CD4-positive, alpha-beta T cell treated with Interleukin-21 for 1 hour (primary cell): ENCODE data around the gene CNFN.
A peak's percentile ranks its signal among the peaks of the same experiment; 100 is the strongest.

Experiments used
- DNase-seq: peaks from one replicate; pipeline ENCODE4 v3.0.0-alpha.2; 2020

Gene CNFN

GRCh38 chr19:42407816-42408175 is 17.7 kb upstream of the CNFN start:
- DNase-seq = no peak

DNA sequence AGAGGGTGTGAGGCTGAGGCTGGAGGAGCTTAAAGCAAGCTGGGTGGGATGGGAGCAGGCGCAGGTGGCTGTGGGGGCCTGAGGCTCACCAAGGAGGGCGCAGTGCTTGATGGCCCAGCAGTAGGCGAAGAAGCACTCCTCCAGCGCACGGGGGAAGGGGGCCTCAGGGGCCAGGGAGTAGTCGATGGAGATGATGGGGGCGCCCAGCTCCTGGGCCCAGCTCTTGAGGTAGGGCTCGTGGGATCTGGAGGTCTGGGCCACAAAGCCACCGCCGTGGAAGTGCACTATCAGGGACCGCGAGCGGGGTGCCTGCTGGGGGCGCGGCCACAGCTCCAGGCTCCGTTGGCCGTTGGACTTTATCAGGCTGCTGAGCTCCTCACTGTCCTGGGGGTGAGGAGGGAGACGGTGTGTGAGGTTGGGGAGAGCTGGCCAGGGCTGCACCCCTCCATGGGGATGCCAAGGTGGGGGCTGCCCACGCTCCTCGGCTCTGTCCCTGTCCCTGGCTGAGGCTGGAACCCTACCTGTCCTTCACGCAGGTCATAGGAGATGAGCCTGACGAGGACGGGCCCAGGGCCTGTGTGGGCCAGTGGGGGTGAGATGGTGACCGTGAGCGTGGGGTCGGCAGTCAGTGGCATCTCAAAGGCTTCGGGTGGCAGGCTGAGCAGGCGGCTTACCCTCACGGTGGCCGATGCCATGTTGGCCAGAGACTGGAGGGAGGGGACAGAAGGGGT is 17.2 kb upstream of the CNFN start:
- no peak for DNase-seq

GRCh38 chr19:42406111-42406510 is 16.0 kb upstream of the CNFN start:
- no peak for DNase-seq

DNA sequence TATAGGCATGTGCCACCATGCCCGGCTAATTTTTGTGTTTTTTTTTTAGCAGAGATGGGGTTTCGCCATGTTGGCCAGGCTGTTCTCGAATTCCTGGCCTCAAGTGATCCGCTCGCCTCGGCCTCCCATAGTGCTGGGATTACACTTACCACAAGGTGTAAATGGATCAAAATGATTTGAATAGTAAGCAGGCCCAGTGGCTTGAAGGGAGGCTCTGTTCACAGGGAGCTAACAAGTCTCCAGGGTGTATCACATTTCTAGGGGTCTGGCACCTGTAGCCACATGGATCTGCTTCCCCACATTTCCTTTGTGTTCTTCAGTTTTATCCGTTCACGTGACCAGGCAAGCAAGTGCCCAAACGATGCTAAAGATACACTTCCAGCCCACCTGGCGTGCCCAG is 13.5 kb upstream of the CNFN start:
- DNase-seq = no peak

DNA sequence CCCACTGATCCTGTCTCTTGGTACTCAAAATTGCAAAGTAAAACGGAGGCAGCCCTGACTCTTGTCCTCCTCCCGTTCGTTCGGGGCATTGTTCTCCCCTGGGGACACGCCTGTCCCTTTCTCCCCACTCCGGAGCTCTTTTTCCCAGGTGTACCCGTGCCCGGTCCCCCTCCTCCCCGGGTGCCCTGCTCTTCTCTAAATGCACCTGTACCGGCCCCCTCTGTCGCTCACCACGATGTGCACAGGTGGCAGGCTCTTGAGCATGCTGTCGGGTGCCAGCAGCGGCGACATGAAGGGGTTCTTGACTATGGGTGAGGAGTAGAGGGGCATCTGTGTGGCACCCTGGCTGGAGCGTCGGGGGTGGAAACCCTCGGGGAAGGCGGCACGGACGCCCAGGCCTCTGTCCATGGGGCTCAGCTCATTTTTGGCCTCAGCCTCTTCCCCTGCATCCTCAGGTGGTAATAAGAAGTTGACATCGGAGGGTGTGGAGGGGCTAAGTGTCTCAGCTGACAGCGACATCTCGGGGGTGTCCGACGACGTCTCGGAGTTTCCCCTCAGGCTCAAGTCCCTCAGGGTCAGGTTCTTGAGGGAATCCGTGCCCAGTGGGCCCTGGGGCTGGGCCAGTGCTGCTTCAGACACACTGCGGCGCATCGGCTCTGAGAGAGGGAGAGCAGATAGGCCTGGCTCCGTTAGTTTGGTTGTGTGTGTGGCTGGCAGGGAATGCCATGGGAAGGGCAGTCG is 12.4 kb upstream of the CNFN start:
- DNase-seq = no peak

GRCh38 chr19:42401365-42402303 is 11.5 kb upstream of the CNFN start:
- peak; percentile 75 for DNase-seq

DNA sequence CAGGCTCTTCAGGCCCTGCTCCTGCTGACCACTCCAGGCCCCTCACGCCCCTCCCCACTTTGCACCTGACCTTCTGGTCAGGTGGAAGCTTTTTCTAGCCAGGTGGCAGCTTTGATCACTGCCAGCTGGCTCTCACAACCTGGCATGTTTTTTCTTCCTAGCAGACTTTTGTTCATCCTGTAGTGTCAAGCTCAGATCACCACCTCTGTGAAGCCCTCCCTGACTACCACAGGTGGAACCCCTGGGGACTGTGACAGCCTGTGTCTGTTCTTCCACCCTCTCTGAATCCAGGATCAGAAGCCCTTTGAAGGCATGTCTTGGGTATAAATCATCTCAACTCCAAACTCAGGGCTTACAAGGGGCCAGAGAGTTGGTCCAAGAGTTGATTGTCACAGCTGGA is 10.3 kb upstream of the CNFN start:
- no peak for DNase-seq

DNA sequence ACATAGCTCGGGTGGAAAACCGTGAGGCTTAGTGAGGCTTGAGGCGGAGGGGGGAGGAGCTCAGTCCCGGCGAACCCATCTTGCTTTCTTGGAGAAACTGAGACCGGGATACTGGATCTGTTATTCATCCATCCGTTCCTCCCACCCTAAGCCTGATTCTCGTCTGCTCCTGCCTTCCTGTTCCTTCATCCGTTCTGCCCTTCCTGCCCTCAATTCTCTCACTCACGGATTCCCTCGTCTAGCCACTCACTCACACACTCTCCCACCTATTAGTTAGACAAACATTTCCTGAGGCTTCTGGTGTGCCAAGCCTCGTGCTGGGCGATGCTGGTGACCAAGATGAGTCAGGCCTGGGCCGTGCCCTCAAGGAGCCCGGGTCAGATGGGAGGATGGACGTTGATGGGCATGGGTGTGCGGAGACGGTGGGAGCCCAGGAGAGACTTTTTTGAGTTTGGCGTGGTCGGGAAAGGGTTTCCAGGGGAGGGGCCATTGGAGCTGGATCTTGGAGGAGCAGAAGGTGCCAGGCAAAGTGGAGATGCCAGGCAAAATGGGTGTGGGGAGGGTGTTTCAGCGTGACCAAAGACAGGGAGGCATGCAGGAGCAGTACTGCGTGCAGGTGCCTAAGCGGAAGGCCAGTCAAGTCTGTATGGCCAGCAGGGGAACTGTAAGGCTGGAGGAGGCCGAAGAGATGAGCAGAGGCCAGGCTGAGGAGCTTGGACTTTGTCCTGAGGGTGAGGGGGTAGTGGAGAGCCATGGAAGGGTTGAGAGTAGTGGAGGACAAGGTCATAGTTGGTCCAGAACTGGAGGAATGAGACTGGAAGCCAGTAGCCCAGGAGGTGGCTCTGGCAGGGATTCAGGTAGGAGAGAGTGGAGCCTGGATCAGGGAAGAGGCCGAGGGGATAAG is 7.4 kb upstream of the CNFN start:
- no peak for DNase-seq

DNA sequence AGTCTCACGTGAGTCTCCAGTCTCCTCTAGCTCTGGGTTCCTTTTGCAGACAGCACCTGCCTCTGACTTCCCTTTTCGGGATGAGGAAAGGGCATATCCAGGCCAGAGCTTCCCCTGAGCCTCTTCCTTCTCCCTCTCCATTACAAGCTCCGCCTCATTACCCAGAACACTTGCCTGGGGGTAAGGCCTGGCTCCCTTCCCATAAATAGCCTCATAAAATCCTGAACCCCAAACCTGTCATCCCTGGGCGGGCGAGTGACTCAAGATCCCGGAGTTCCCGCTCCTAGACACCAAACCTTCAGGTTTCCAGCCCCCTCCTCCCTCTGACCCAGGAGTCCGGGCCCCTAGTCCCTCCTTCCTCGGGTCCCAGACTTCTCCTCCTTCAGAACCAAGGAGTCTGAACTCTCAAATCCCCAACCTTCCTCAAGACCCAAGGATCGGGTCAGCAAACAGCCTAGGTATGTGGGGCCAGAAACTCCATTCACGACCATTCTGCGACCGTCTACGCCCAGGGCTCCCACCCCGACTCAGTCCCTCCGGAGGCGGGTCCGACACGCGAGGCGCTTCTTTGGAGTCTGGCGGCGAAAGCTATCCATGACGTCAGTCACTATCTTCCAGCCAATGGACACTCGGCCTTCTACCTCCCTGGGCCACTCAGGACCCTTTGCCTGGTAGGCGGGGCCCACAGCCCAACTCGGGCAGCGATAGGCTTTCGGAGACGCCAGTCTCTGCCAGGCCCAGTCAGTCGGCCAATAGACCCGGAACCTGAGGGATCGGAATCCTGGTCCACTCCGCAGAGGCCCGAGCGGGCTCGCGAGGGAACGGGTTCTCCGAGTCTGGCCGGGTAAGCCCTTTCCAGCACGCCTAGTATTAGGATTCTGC is 6.5 kb upstream of the CNFN start:
- peak; percentile 97 for DNase-seq

- DNase-seq = no peak
Measured at GRCh38 chr19:42394751-42395150, 4.7 kb upstream of the CNFN start.

DNA sequence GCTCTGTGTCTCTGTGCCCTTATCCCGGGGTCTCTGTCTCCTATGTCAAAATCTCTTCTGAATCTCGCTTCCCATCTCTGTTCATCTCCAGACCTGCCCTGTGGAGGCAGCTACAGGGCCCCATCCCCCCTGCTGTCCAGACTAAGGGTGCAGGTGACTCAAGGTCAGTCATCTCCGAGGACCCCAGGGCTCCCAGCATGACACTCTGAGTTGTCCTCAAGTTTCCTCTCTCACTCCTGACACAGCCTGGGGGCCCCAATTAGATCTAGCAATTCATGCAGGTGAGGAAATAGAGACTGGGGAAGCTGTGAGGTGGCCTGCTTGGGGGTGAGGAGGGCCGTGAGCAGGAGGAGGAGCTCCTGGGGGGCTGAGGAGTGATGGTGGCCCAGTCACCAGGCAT is 2.1 kb upstream of the CNFN start:
- DNase-seq = no peak

GRCh38 chr19:42388851-42389489 is 1.1 kb downstream of the CNFN start:
- no peak for DNase-seq

- peak; percentile 67 for DNase-seq
Measured at GRCh38 chr19:42386974-42387707, 3.0 kb downstream of the CNFN start.

DNA sequence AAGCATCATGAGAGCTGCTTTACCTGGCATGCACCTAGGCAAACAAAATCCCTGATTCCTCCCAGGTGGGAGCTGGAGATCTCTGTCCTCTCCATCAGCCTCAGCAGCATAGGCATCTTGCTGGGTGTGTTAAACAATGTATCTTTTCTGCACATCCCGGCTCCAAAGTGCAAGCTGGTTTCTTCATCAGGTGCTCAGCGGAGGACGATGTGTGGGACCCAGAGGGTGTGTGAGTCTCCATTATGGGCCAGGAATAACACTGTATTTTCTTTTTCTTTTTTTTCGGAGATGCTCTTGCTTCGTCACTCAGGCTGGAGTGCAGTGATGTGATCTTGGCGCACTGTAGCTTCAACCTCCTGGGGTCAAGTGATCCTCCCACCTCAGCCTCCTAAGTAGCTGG is 9.9 kb downstream of the CNFN start:
- DNase-seq = no peak

DNA sequence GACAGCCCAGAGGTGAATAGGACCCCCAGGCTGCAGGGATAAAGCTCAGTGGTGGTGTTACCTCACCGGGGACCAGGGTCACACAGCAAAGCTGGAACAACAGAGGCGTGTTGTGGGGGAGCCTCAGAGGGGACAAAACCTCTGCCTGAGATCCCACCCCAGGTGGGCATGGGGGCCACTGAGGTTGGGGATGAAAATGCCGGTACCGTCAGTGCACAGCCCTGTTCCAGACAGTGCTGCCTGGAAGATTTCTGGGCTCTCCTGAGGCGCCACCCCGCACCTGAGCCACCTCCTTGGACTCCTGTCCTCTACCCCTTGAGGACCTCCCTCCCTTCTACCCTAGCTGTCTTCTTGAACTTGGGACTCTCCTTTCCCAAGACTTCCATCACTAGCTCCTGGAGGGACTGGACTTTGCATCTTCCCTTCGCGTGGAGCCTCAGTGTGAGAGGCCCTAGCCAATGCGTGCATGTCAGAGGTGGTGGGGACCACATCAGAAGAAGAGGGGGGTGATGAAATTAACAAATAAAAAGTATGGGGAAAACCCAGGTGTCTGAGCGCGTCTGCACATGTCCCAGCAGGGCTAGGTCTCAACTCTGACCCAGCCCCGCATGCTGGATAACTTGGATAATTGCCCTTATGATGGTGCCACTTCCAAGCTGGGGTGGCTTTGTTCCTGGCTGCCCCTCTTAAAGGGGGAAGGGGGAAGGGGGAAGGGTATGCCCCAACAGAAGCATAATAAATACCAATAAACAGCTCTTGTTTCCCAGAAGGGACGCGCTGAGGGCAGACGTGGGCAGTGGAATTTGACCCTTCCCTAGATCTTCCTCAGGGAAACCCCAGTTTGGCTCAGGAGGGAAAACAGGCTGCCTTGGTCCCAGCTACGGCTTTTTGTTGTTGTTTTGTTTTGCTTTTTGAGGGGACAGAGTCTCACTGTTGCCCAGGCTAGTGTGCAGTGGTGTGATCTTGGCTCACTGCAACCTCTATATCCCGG is 11.6 kb downstream of the CNFN start:
- no peak for DNase-seq

DNA sequence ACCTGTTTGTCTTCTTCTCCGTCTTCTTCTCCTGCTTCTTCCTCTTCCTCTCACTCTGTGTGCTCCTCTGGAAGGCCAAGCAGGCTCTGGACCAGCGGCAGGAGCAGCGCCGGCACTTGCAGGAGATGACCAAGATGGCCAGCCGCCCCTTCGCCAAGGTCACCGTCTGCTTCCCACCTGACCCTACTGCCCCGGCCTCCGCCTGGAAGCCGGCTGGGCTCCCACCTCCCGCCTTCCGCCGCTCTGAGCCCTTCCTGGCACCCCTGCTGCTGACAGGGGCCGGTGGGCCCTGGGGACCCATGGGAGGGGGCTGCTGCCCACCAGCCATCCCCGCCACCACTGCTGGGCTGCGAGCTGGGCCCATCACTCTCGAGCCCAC is 13.9 kb downstream of the CNFN start:
- no peak for DNase-seq

GRCh38 chr19:42375415-42376176 is 14.5 kb downstream of the CNFN start:
- no peak for DNase-seq

GRCh38 chr19:42374826-42375376 is 15.2 kb downstream of the CNFN start:
- DNase-seq = no peak
